HEK293 (cell line): ENCODE measurements around the gene SPDYE4.

Experiments
- CTCF ChIA-PET: fragments of 350-600 bp; formaldehyde crosslinking; extraction: SDS; loops from one replicate; lab custom pipeline; 2021; ENCODE audit warnings: antibody characterized with exemption; lab: Yijun Ruan, JAX
- POLR2A ChIA-PET: fragments of 300-600 bp; formaldehyde crosslinking; extraction: SDS; loops from one replicate; lab custom pipeline; 2020; ENCODE audit warnings: antibody characterized with exemption, inconsistent platforms; lab: Yijun Ruan, JAX
- H3K27ac ChIP-seq: fragments of 200-500 bp; sonication (Bioruptor generic); 2 replicates; pipeline ENCODE4 v1.5.1; 2014; ENCODE audit warnings: low read depth, low read length, control low read depth, inconsistent platforms; ENCODE audit errors: extremely low read depth
- H3K36me3 ChIP-seq, 2 experiments: fragments of 200-500 bp in 1 of 2; sonication (Bioruptor generic) in 1 of 2; 1 replicate in 1 of 2; 2 replicates in 1 of 2; pipeline ENCODE4 v1.5.1; 2014 to 2017; ENCODE audit warnings: inconsistent platforms in 2 of 2, low read length in 2 of 2; ENCODE audit not compliant: control insufficient read depth in 2 of 2, insufficient read depth in 1 of 2
- H3K4me1 ChIP-seq: fragments of 200-500 bp; sonication (Bioruptor generic); 2 replicates; pipeline ENCODE4 v1.5.1; 2014; ENCODE audit warnings: mild to moderate bottlenecking, low read length, inconsistent platforms; ENCODE audit not compliant: control insufficient read depth, insufficient read depth
- H3K4me3 ChIP-seq: 2 replicates; pipeline ENCODE4 v1.5.1; 2011; ENCODE audit warnings: low read depth, mild to moderate bottlenecking, control low read depth, low read length, moderate library complexity
- H3K9me3 ChIP-seq: fragments of 200-500 bp; sonication (Bioruptor generic); 2 replicates; pipeline ENCODE4 v1.5.1; 2014; ENCODE audit warnings: low read depth, low read length, inconsistent platforms; ENCODE audit not compliant: control insufficient read depth, insufficient read depth
- HOXC10 ChIP-seq: sonication (generic); formaldehyde crosslinking; IDR thresholded peaks from 2 replicates; pipeline ENCODE4 v1.8.1; 2023; ENCODE audit warnings: mild to moderate bottlenecking, missing genetic modification reagents
- MEIS1 ChIP-seq: sonication (generic); formaldehyde crosslinking; IDR thresholded peaks from 2 replicates; pipeline ENCODE4 v1.8.1; 2022; ENCODE audit warnings: missing genetic modification reagents, mild to moderate bottlenecking, borderline replicate concordance
- OSR2 ChIP-seq: fragments of 450-650 bp; formaldehyde crosslinking; IDR thresholded peaks from 2 replicates; pipeline ENCODE4 v1.5.1; 2016; ENCODE audit warnings: missing biosample characterization, missing genetic modification characterization
- REPIN1 ChIP-seq: fragments of 450-650 bp; formaldehyde crosslinking; IDR thresholded peaks from 2 replicates; pipeline ENCODE4 v1.5.1; 2017; ENCODE audit warnings: missing biosample characterization, missing genetic modification characterization, low read depth
- SALL2 ChIP-seq: fragments of 450-650 bp; formaldehyde crosslinking; IDR thresholded peaks from 2 replicates; pipeline ENCODE4 v1.5.0; 2017; ENCODE audit warnings: missing biosample characterization, mild to moderate bottlenecking, missing genetic modification characterization, borderline replicate concordance
- SETDB1 ChIP-seq: IDR thresholded peaks from one replicate; pipeline ENCODE4 v1.6.1; 2017; ENCODE audit warnings: mild to moderate bottlenecking, low read length, moderate library complexity, mixed read lengths; ENCODE audit not compliant: insufficient read length
- ZFP69B ChIP-seq: fragments of 450-650 bp; formaldehyde crosslinking; IDR thresholded peaks from 2 replicates; pipeline ENCODE4 v1.5.1; 2016; ENCODE audit warnings: missing biosample characterization, missing genetic modification characterization
- ZNF114 ChIP-seq: fragments of 450-650 bp; formaldehyde crosslinking; IDR thresholded peaks from 2 replicates; pipeline ENCODE4 v1.5.0; 2017; ENCODE audit warnings: missing biosample characterization, missing genetic modification characterization
- ZNF146 ChIP-seq: fragments of 450-650 bp; formaldehyde crosslinking; IDR thresholded peaks from 2 replicates; pipeline ENCODE4 v1.5.1; 2016; ENCODE audit warnings: missing biosample characterization, missing genetic modification characterization
- ZNF169 ChIP-seq: fragments of 450-650 bp; formaldehyde crosslinking; IDR thresholded peaks from 2 replicates; pipeline ENCODE4 v1.5.1; 2016; ENCODE audit warnings: missing biosample characterization, missing genetic modification characterization
- ZNF202 ChIP-seq: fragments of 450-650 bp; formaldehyde crosslinking; IDR thresholded peaks from 2 replicates; pipeline ENCODE4 v1.5.1; 2016; ENCODE audit warnings: missing biosample characterization, missing genetic modification characterization, borderline replicate concordance
- ZNF211 ChIP-seq: fragments of 450-650 bp; formaldehyde crosslinking; IDR thresholded peaks from 2 replicates; pipeline ENCODE4 v1.5.1; 2016; ENCODE audit warnings: low read depth, missing biosample characterization, missing genetic modification characterization
- ZNF311 ChIP-seq: fragments of 450-650 bp; formaldehyde crosslinking; IDR thresholded peaks from 2 replicates; pipeline ENCODE4 v1.5.1; 2017; ENCODE audit warnings: missing biosample characterization, missing genetic modification characterization, borderline replicate concordance
- ZNF37A ChIP-seq: fragments of 450-650 bp; IDR thresholded peaks from 2 replicates; pipeline ENCODE4 v1.5.1; 2018; ENCODE audit warnings: missing biosample characterization, missing genetic modification characterization
- ZNF529 ChIP-seq: fragments of 450-650 bp; formaldehyde crosslinking; IDR thresholded peaks from 2 replicates; pipeline ENCODE4 v1.5.1; 2017; ENCODE audit warnings: missing genetic modification characterization, missing biosample characterization; ENCODE audit not compliant: insufficient replicate concordance
- ZNF544 ChIP-seq: fragments of 450-650 bp; formaldehyde crosslinking; IDR thresholded peaks from 2 replicates; pipeline ENCODE4 v1.5.0; 2017; ENCODE audit warnings: missing biosample characterization, missing genetic modification characterization
- ZNF555 ChIP-seq: fragments of 450-650 bp; formaldehyde crosslinking; conservative IDR thresholded peaks from 2 replicates; pipeline ENCODE4 v1.5.1; 2017; ENCODE audit warnings: missing biosample characterization, mild to moderate bottlenecking, missing genetic modification characterization, inconsistent platforms
- ZNF560 ChIP-seq: fragments of 450-650 bp; formaldehyde crosslinking; IDR thresholded peaks from 2 replicates; pipeline ENCODE4 v1.5.1; 2017; ENCODE audit warnings: missing biosample characterization, missing genetic modification characterization, borderline replicate concordance
- ZNF571 ChIP-seq: fragments of 450-650 bp; formaldehyde crosslinking; IDR thresholded peaks from 2 replicates; pipeline ENCODE4 v1.5.0; 2017; ENCODE audit warnings: missing biosample characterization, missing genetic modification characterization
- ZNF585B ChIP-seq: fragments of 450-650 bp; formaldehyde crosslinking; IDR thresholded peaks from 2 replicates; pipeline ENCODE4 v1.5.1; 2016; ENCODE audit warnings: missing biosample characterization, missing genetic modification characterization
- ZNF623 ChIP-seq: fragments of 450-650 bp; formaldehyde crosslinking; IDR thresholded peaks from 2 replicates; pipeline ENCODE4 v1.5.1; 2016; ENCODE audit warnings: missing biosample characterization, missing genetic modification characterization
- ZNF624 ChIP-seq: fragments of 450-650 bp; formaldehyde crosslinking; IDR thresholded peaks from 2 replicates; pipeline ENCODE4 v1.5.1; 2017; ENCODE audit warnings: missing biosample characterization, missing genetic modification characterization
- ZNF658 ChIP-seq: fragments of 450-650 bp; formaldehyde crosslinking; IDR thresholded peaks from 2 replicates; pipeline ENCODE4; 2016; ENCODE audit warnings: missing biosample characterization, missing genetic modification characterization
- ZNF660 ChIP-seq: fragments of 450-650 bp; IDR thresholded peaks from 2 replicates; pipeline ENCODE4 v1.5.1; 2018; ENCODE audit warnings: missing biosample characterization, mild to moderate bottlenecking, missing genetic modification characterization
- TF ChIP-seq, protein P1 (sequence below): fragments of 450-650 bp; formaldehyde crosslinking; IDR thresholded peaks from 2 replicates; pipeline ENCODE4 v1.5.1; 2016; ENCODE audit warnings: missing biosample characterization, missing genetic modification characterization
- TF ChIP-seq, protein P2 (sequence below): fragments of 450-650 bp; formaldehyde crosslinking; IDR thresholded peaks from 2 replicates; pipeline ENCODE4 v1.5.1; 2016; ENCODE audit warnings: missing biosample characterization, missing genetic modification characterization
- TF ChIP-seq, protein P3 (sequence below): fragments of 450-650 bp; formaldehyde crosslinking; IDR thresholded peaks from 2 replicates; pipeline ENCODE4 v1.5.1; 2016; ENCODE audit warnings: missing biosample characterization, missing genetic modification characterization

Gene SPDYE4

DNA sequence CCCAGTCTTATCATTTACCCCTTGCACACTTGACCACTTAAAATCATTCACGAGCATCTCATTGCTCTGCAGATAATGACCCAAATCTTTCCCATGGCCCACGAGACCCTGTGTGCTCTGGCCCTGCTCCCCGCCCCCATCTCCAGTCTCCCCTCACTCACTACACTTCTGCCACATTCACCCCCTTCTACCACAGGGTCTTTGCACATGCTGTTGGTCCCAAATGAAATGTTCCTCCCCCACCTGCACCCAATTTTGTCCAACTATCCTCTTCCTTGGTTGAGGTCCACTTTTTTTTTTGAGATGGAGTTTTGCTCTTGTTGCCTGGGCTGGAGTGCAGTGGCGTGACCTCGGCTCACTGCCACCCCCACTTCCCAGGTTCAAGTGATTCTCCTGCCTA is 52.9 kb downstream of the SPDYE4 start:
- Histone ChIP-seq H3K9me3 (no peaks in the 10 kb centered on the region), H3K36me3 (no peaks in the 10 kb centered on the region), H3K27ac (no peak overlapping the region), H3K4me3 (no peak overlapping the region), H3K4me1 (no peaks in the 10 kb centered on the region)
- ChIA-PET CTCF (interaction anchor here (0.7 kb wide), 1 partner anchor 36 kb away, joined by 3 read pairs; no protein-coding TSS in a partner anchor), POLR2A (no interaction called here)
- TF ChIP-seq ZNF560 (tag by site-specific recombination), result no peak
- TF ChIP-seq ZNF623, result peak; percentile 90

DNA sequence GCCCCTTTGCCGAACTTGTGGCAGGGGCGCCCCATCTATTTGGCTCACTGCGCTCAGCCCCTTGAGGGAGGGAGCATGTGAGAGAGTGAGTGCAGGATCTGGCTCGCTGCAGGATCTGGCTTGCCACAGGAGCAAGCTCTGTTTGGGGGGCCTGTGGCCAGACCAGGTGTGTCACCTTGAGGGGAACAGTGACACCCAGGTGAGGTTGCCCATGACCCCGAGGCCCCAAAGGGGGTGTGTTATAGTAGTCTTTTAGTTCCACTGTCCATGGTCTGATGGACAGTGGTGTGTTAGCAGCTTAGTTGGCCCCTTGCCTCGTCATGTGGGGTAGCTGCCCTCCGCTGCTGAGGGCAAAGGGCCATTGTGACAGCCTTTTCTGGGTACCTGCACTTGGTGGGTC is 55.3 kb downstream of the SPDYE4 start:
- CTCF ChIA-PET, result no interaction called here

DNA sequence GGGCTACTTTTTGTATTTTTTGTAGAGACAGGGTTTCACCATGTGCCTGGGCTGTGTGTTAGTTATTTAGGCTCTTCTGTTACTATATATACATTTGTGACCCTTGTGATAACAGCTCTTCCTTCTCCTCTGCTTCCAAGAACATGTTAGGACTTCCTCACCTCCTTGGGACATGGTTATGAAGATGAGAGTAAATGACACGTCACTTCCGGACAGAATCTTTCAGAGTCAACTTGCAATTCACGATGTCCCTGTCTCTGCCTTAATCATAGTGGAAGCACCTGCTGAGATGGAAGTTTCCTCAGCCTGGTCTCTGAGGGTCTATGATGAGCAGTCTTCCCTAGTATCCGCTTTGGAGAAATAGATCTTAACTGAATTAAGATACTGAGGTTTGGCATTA is 56.6 kb downstream of the SPDYE4 start:
- Histone ChIP-seq H3K36me3 (no peaks in the 10 kb centered on the region), H3K9me3 (no peaks in the 10 kb centered on the region), H3K4me3 (no peak overlapping the region), H3K4me1 (peaks cover 5% of the 10 kb centered on the region; the same call in 1 of the 2 replicates), H3K27ac (no peak overlapping the region)
- ChIA-PET CTCF (no interaction called here), POLR2A (no interaction called here)
- TF ChIP-seq SALL2 (tag by site-specific recombination) (no peak), ZNF169 (tag by site-specific recombination) (no peak), ZNF660 (tag by site-specific recombination) (no peak), ZNF555 (tag by site-specific recombination) (no peak), REPIN1 (tag by site-specific recombination) (no peak), OSR2 (no peak), ZNF311 (no peak), HOXC10 (no peak), MEIS1 (no peak), ZNF585B (tag by site-specific recombination) (no peak), ZNF571 (no peak), ZNF202 (no peak), ZNF658 (tag by site-specific recombination) (no peak), ZFP69B (tag by site-specific recombination) (no peak), SETDB1 (no peak), ZNF529 (tag by site-specific recombination) (no peak)
- TF ChIP-seq, protein P1, sequence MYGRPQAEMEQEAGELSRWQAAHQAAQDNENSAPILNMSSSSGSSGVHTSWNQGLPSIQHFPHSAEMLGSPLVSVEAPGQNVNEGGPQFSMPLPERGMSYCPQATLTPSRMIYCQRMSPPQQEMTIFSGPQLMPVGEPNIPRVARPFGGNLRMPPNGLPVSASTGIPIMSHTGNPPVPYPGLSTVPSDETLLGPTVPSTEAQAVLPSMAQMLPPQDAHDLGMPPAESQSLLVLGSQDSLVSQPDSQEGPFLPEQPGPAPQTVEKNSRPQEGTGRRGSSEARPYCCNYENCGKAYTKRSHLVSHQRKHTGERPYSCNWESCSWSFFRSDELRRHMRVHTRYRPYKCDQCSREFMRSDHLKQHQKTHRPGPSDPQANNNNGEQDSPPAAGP (tag by site-specific recombination), result no peak
- TF ChIP-seq, protein P2, sequence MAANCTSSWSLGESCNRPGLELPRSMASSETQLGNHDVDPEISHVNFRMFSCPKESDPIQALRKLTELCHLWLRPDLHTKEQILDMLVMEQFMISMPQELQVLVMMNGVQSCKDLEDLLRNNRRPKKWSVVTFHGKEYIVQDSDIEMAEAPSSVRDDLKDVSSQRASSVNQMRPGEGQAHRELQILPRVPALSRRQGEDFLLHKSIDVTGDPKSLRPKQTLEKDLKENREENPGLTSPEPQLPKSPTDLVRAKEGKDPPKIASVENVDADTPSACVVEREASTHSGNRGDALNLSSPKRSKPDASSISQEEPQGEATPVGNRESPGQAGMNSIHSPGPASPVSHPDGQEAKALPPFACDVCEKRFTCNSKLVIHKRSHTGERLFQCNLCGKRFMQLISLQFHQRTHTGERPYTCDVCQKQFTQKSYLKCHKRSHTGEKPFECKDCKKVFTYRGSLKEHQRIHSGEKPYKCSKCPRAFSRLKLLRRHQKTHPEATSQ (tag by site-specific recombination), result no peak

More for the DNA sequence above, 55.3 kb downstream of the SPDYE4 start:
- POLR2A ChIA-PET, result no interaction called here
- no peak overlapping the region for H3K27ac ChIP-seq
- no peak overlapping the region for H3K4me3 ChIP-seq
- TF ChIP-seq ZNF114 (tag by site-specific recombination), result no peak
- no peak for TF ChIP-seq OSR2
- no peak for TF ChIP-seq ZNF544 (tag by site-specific recombination)
- TF ChIP-seq, protein P3, sequence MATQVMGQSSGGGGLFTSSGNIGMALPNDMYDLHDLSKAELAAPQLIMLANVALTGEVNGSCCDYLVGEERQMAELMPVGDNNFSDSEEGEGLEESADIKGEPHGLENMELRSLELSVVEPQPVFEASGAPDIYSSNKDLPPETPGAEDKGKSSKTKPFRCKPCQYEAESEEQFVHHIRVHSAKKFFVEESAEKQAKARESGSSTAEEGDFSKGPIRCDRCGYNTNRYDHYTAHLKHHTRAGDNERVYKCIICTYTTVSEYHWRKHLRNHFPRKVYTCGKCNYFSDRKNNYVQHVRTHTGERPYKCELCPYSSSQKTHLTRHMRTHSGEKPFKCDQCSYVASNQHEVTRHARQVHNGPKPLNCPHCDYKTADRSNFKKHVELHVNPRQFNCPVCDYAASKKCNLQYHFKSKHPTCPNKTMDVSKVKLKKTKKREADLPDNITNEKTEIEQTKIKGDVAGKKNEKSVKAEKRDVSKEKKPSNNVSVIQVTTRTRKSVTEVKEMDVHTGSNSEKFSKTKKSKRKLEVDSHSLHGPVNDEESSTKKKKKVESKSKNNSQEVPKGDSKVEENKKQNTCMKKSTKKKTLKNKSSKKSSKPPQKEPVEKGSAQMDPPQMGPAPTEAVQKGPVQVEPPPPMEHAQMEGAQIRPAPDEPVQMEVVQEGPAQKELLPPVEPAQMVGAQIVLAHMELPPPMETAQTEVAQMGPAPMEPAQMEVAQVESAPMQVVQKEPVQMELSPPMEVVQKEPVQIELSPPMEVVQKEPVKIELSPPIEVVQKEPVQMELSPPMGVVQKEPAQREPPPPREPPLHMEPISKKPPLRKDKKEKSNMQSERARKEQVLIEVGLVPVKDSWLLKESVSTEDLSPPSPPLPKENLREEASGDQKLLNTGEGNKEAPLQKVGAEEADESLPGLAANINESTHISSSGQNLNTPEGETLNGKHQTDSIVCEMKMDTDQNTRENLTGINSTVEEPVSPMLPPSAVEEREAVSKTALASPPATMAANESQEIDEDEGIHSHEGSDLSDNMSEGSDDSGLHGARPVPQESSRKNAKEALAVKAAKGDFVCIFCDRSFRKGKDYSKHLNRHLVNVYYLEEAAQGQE (tag by site-specific recombination), result 0 out of 2 replicates have a peak, but pooled peaks have one; percentile 24
- TF ChIP-seq ZNF211 (tag by site-specific recombination), result no peak
- TF ChIP-seq, protein P1 (tag by site-specific recombination), result no peak
- TF ChIP-seq ZNF624 (tag by site-specific recombination), result no peak
- no peak for TF ChIP-seq ZNF146
- TF ChIP-seq ZNF37A (tag by site-specific recombination), result no peak
- H3K36me3 ChIP-seq, result no peaks in the 10 kb centered on the region
- H3K9me3 ChIP-seq, result no peaks in the 10 kb centered on the region
- peaks cover 4% of the 10 kb centered on the region; the same call in 1 of the 2 replicates for H3K4me1 ChIP-seq
